Tibial artery (tissue), 4 donors: ENCODE measurements around the gene SMYD3.

Experiments used
- DNase-seq, 2 donors: peaks; one replicate each; pipeline ENCODE4 v3.0.0-alpha.2; 2019
- H3K27ac ChIP-seq, 2 donors: fragments of 200-600 bp; sonication (generic) in 1 of 2; 1 replicate in 1 of 2; 2 replicates in 1 of 2; pipeline ENCODE4 v1.5.1; 2018 to 2019; ENCODE audit warnings: mild to moderate bottlenecking in 1 of 2
- H3K27me3 ChIP-seq, 2 donors: fragments of 200-600 bp; sonication (generic) in 1 of 2; one replicate each; pipeline versions ENCODE4 v1.5.1 to v1.6.0; 2016 to 2019
- H3K36me3 ChIP-seq, 3 donors: fragments of 200-600 bp; sonication (generic) in 2 of 3; one replicate each; pipeline ENCODE4 v1.5.1; 2016 to 2019; ENCODE audit warnings: mild to moderate bottlenecking in 2 of 3
- H3K4me1 ChIP-seq, 4 donors: fragments of 200-600 bp; sonication (generic) in 2 of 4; 1 replicate in 3 of 4; 2 replicates in 1 of 4; pipeline ENCODE4 v1.5.1; 2016 to 2019
- H3K4me3 ChIP-seq, 2 donors: fragments of 200-600 bp; sonication (generic) in 1 of 2; 1 replicate in 1 of 2; 2 replicates in 1 of 2; pipeline ENCODE4 v1.5.1; 2018 to 2019; ENCODE audit warnings: mild to moderate bottlenecking in 2 of 2
- H3K9me3 ChIP-seq, 3 donors: fragments of 200-600 bp; sonication (generic) in 1 of 3; one replicate each; pipeline ENCODE4 v1.5.1; 2016 to 2019
- intact Hi-C: fragments of 100-400 bp; cut with DNase I; formaldehyde crosslinking; loops from one replicate; pipeline ENCODE4 v1.15.0; 2023; ENCODE audit warnings: low total_unique reads
- TF ChIP-seq, protein P1 (sequence below), 2 experiments: fragments of 200-600 bp in 1 of 2; fragments of 450-650 bp in 1 of 2; IDR thresholded peaks; one replicate each; pipeline ENCODE4 v1.5.1; 2017 to 2019; ENCODE audit warnings: antibody characterized with exemption in 2 of 2, mild to moderate bottlenecking in 1 of 2, moderate library complexity in 1 of 2

SMYD3 gene

DNA sequence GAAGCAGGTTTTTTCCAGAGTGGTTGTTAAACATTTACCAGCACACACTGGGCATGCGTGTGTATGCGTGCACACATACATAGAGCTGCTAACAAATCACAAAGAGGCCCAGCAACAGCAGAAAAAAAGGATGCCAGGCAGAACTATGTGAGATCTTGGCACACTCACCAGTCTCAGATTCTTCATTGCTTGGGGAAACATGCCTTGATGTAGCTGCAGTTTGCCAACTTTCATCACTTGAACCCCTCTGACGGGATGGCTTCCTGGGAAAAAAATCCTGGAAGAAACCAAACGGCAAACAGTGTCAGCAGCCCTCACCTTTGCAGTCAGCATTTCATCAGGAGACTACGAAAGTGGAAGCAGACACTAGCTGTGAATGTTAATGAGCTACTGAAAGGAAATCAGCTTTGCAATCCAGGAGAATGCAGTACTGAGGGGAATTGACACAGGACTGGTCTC is 743.2 kb downstream of the SMYD3 start:
- Histone ChIP-seq H3K36me3 (peaks cover 0 to 12% (median 11%) of the 10 kb centered on the region in 3 donors), H3K9me3 (peaks cover 0 to 3% (median 0%) of the 10 kb centered on the region in 3 donors), H3K4me3 (no peak overlapping the region), H3K27ac (no peak overlapping the region), H3K4me1 (no peaks in the 10 kb centered on the region), H3K27me3 (no peaks in the 10 kb centered on the region)
- intact Hi-C loops: no loop called here
- DNase-seq: no peak
- TF ChIP-seq, protein P1, sequence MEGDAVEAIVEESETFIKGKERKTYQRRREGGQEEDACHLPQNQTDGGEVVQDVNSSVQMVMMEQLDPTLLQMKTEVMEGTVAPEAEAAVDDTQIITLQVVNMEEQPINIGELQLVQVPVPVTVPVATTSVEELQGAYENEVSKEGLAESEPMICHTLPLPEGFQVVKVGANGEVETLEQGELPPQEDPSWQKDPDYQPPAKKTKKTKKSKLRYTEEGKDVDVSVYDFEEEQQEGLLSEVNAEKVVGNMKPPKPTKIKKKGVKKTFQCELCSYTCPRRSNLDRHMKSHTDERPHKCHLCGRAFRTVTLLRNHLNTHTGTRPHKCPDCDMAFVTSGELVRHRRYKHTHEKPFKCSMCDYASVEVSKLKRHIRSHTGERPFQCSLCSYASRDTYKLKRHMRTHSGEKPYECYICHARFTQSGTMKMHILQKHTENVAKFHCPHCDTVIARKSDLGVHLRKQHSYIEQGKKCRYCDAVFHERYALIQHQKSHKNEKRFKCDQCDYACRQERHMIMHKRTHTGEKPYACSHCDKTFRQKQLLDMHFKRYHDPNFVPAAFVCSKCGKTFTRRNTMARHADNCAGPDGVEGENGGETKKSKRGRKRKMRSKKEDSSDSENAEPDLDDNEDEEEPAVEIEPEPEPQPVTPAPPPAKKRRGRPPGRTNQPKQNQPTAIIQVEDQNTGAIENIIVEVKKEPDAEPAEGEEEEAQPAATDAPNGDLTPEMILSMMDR (IDR thresholded peaks at IDR 0.05): no peak

DNA sequence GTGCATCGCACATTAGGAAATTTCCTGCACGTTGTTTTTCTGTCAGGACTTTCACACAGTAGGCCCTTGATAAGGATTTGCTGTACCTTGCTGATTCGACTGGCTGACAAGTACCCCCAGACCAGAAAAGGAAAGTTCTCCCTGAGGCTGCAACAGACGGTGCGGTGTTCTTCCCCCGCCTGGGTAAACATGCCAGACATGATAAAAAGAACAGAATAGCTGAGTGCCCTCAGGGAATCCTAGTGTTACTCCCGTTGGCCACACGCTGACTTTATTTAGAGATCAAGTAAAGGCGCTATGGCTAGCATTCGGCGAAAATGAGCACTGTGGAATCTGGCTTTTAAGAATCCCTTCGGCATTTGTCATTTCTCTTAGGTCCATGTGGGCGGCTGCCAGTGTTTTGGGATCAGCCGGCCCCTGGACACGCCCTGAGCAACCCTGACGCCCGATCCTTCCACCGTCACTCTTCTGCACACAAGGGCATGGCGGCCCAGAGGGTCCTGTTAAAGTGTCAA is 744.6 kb downstream of the SMYD3 start:
- DNase-seq: no peak
- peaks cover 0 to 12% (median 11%) of the 10 kb centered on the region in 3 donors for H3K36me3 ChIP-seq
- intact Hi-C loops: no loop called here

DNA sequence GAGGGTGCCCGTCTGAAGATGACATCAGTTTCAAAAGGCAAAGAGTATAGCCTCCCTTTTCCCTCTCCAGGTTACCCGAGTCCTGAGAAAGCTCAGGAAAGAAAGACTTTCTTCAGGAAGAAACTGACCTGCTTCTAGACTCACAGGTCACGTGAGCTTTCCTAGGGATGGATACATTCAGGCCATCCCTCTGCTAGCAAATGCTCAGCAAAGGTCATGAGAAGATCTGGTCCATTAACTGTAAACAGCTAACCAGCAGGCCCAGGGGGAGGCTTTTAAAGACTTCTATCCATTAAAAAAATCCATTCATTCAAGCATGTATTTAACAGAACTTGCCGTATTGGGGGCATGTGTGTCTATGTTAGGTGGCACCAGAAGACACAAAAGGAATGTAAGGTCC is 746.8 kb downstream of the SMYD3 start:
- Histone ChIP-seq H3K36me3 (peaks cover 0 to 12% (median 11%) of the 10 kb centered on the region in 3 donors), H3K9me3 (peaks cover 0 to 8% (median 0%) of the 10 kb centered on the region in 3 donors), H3K27me3 (no peaks in the 10 kb centered on the region), H3K27ac (no peak overlapping the region), H3K4me1 (no peaks in the 10 kb centered on the region), H3K4me3 (no peak overlapping the region)
- DNase-seq: no peak
- TF ChIP-seq, protein P1 (IDR thresholded peaks at IDR 0.05): no peak
- intact Hi-C loops: no loop called here

More for the DNA sequence above, 744.6 kb downstream of the SMYD3 start:
- Histone ChIP-seq H3K4me1 (no peaks in the 10 kb centered on the region), H3K9me3 (peaks cover 0 to 3% (median 0%) of the 10 kb centered on the region in 3 donors), H3K4me3 (no peak overlapping the region), H3K27ac (no peak overlapping the region), H3K27me3 (no peaks in the 10 kb centered on the region)
- TF ChIP-seq, protein P1 (IDR thresholded peaks at IDR 0.05): no peak

DNA sequence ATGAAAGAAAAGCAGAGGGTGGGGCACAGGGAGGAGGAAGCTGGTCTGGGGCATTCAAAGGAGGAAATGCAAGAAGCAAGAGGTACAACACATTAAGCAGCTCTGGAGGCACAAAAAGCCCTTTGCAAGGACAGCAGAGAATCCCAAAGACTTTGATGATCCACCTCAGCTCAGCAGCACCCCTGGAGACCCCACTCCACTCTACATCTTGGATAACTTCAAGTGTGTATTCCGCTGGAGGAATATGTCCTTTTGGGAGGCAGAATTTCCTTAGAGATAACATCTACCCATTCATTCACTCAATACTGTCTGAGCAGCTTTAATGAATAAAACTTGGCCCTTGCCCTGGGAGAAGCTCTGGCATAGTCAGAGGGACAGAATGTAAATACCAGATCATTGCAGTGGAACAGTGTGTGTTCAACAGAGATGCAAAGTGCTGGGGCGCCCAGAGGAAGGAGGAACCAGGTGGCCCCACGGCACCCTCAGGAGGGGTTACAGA is 752.6 kb downstream of the SMYD3 start:
- no peaks in the 10 kb centered on the region for H3K4me1 ChIP-seq
- H3K9me3 ChIP-seq: peaks cover 0 to 41% (median 4%) of the 10 kb centered on the region in 3 donors
- intact Hi-C loops: no loop called here
- no peak for DNase-seq
- no peak overlapping the region for H3K27ac ChIP-seq
- TF ChIP-seq, protein P1 (IDR thresholded peaks at IDR 0.05): no peak
- no peak overlapping the region for H3K4me3 ChIP-seq
- peaks cover 0 to 3% (median 0%) of the 10 kb centered on the region in 3 donors for H3K36me3 ChIP-seq
- no peaks in the 10 kb centered on the region for H3K27me3 ChIP-seq

DNA sequence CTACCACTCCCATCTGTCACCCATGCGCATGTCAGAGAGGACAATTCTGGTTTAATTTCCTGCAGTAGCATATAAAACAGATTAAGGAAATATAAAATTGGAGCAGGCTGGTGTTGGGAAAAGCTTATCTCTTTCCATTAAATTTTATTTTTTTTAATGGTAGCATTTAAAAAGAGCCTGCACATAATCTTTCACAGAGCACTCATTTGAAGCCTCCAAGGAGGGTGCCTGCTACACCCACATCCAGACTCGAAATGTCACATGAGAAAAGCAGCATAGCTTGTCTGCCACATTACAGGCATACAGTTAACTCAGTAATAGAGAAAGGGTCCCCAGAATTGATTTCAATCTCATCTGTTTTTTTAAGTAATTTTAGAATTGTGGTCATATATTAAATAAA is 753.3 kb downstream of the SMYD3 start:
- TF ChIP-seq, protein P1 (IDR thresholded peaks at IDR 0.05): no peak
- no peak overlapping the region for H3K27ac ChIP-seq
- H3K27me3 ChIP-seq: no peaks in the 10 kb centered on the region
- peaks cover 0 to 8% (median 0%) of the 10 kb centered on the region in 3 donors for H3K36me3 ChIP-seq
- H3K4me3 ChIP-seq: no peak overlapping the region
- intact Hi-C loops: no loop called here
- no peaks in the 10 kb centered on the region for H3K4me1 ChIP-seq
- H3K9me3 ChIP-seq: peaks cover 0 to 47% (median 8%) of the 10 kb centered on the region in 3 donors
- DNase-seq: no peak
